GM13976 (cell line): ENCODE results near the gene BAZ2B.

Source experiments
- DNase-seq: peaks from one replicate; pipeline ENCODE4 v3.0.0; 2012; ENCODE audit warnings: low spot score
- in situ Hi-C: fragments of 300-500 bp; cut with MboI; formaldehyde crosslinking; loops from one replicate; pipeline ENCODE4 v1.12.0; 2022; ENCODE audit warnings: low sequenced_read_pairs, mixed read lengths, inconsistent platforms; ENCODE audit not compliant: unreplicated experiment
- TF ChIP-seq, protein P1 (sequence below): IDR thresholded peaks from 2 replicates; pipeline ENCODE4 v1.5.1; 2012; ENCODE audit warnings: borderline replicate concordance, mild to moderate bottlenecking; ENCODE audit not compliant: insufficient read depth; ENCODE audit errors: extremely low read depth, missing control alignments, control extremely low read depth

BAZ2B gene

DNA sequence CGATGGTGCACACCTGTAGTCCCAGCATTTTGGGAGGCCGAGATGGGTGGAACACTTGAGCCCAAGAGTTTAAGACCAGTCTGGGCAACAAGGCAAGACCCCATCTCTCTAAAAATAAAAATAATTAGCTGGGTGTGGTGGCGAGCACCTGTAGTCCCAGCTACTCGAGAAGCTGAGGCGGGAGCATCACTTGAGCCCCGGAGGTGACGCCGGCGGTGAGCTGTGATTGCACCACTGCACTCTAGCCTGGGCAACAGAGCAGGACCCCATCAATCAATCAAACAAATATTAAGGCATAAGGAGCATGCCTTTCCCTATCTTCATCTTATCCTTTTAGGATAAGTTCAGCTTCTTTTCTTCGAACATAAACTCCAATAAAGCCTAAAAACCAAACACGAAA is 330.9 kb downstream of the BAZ2B start:
- DNase-seq, result no peak
- in situ Hi-C loops, result no loop called here
- TF ChIP-seq, protein P1, sequence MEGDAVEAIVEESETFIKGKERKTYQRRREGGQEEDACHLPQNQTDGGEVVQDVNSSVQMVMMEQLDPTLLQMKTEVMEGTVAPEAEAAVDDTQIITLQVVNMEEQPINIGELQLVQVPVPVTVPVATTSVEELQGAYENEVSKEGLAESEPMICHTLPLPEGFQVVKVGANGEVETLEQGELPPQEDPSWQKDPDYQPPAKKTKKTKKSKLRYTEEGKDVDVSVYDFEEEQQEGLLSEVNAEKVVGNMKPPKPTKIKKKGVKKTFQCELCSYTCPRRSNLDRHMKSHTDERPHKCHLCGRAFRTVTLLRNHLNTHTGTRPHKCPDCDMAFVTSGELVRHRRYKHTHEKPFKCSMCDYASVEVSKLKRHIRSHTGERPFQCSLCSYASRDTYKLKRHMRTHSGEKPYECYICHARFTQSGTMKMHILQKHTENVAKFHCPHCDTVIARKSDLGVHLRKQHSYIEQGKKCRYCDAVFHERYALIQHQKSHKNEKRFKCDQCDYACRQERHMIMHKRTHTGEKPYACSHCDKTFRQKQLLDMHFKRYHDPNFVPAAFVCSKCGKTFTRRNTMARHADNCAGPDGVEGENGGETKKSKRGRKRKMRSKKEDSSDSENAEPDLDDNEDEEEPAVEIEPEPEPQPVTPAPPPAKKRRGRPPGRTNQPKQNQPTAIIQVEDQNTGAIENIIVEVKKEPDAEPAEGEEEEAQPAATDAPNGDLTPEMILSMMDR, result no peak

DNA sequence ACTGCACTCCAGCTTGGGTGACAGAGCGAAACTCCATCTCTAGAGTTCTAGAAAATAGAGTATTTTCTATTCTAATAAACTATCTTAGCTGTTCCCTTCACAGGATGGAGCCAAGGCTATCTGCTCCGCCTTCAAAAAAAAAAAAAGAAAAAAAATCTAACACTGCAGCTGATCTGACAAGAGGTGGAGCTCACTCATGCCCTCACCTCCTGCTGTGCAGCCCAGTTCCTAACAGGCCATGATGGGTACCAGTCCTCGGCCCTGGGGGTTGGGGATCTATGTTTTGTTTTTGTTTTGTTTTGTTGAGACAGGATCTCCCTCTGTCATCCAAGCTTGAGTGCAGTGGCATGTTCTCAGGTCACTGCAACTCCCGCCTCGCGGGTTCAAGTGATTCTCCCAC is 332.8 kb downstream of the BAZ2B start:
- in situ Hi-C loops, result no loop called here
- DNase-seq, result no peak
- TF ChIP-seq, protein P1, result no peak

GRCh38 chr2:159281002-159281401 is 335.3 kb downstream of the BAZ2B start:
- no peak for DNase-seq
- in situ Hi-C loops, result no loop called here
- TF ChIP-seq, protein P1, result no peak

- no peak for DNase-seq
- in situ Hi-C loops, result no loop called here
- TF ChIP-seq, protein P1, result no peak
Observed at GRCh38 chr2:159279700-159280099, 336.6 kb downstream of the BAZ2B start.

GRCh38 chr2:159275111-159275510 is 341.2 kb downstream of the BAZ2B start:
- in situ Hi-C loops, result no loop called here
- DNase-seq, result no peak
- TF ChIP-seq, protein P1, result no peak

DNA sequence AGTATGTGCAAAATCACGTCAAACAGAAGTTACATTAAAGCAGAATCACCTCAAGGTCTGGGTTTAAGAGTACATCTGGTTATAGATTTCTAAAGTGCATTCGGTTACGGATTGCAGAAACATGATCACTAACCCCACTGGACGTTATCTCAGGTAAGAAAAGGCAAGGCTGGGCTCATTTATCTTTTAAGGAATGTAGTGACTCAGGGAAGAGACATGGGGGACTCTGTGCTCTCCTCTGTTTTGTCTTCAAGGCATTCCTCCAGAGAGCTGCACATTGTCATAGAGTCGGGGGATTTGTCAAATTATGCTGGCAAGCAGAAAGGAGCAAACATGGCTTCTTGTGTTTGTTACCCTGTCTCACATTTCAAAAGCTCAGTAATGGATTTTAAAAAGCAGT is 344.2 kb downstream of the BAZ2B start:
- TF ChIP-seq, protein P1, result no peak
- DNase-seq, result no peak

GRCh38 chr2:159270744-159271379 is 345.5 kb downstream of the BAZ2B start:
- in situ Hi-C loops, result no loop called here
- TF ChIP-seq, protein P1, result no peak
- no peak for DNase-seq

More for the DNA sequence above, 344.2 kb downstream of the BAZ2B start:
- in situ Hi-C loops, result no loop called here
